HFF-Myc (cell line): ENCODE measurements around the gene MGAT5.

Source experiments
- DNase-seq: peaks from one replicate; pipeline ENCODE4 v3.0.0-alpha.2; 2011; ENCODE audit warnings: low read depth; ENCODE audit errors: extremely low read depth
- H3K4me3 ChIP-seq: replicated peaks from 2 replicates; pipeline ENCODE4 v1.5.1; 2011; ENCODE audit warnings: low read depth, mild to moderate bottlenecking, control low read depth, low read length
- TF ChIP-seq, protein P1 (sequence below): IDR thresholded peaks from 2 replicates; pipeline ENCODE4 v1.5.1; 2012; ENCODE audit warnings: mild to moderate bottlenecking, low read depth, low read length, control low read depth; ENCODE audit errors: missing control alignments

MGAT5 gene

DNA sequence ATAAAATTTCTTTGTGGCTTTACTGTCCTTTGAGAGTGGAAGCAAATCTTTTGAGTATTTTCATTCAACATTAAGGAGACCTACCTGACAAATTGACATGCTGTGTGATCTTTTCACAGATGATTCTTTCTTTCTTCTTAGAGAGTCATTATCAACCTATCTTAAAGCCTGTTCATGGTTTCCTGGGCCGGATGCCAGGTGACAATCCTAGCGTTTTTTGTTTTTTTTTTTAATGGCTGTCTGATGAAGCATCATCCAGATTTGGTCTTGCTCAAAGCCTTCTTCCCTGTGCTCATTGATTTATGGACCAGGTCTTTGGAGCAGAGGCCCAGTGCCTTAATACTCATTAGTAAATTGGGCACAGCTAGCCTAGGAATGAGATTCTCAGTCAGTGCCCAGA, 9.8 kb upstream of the MGAT5 start:
- no peak overlapping the region for H3K4me3 ChIP-seq
- TF ChIP-seq, protein P1, sequence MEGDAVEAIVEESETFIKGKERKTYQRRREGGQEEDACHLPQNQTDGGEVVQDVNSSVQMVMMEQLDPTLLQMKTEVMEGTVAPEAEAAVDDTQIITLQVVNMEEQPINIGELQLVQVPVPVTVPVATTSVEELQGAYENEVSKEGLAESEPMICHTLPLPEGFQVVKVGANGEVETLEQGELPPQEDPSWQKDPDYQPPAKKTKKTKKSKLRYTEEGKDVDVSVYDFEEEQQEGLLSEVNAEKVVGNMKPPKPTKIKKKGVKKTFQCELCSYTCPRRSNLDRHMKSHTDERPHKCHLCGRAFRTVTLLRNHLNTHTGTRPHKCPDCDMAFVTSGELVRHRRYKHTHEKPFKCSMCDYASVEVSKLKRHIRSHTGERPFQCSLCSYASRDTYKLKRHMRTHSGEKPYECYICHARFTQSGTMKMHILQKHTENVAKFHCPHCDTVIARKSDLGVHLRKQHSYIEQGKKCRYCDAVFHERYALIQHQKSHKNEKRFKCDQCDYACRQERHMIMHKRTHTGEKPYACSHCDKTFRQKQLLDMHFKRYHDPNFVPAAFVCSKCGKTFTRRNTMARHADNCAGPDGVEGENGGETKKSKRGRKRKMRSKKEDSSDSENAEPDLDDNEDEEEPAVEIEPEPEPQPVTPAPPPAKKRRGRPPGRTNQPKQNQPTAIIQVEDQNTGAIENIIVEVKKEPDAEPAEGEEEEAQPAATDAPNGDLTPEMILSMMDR: no peak
- DNase-seq: no peak

DNA sequence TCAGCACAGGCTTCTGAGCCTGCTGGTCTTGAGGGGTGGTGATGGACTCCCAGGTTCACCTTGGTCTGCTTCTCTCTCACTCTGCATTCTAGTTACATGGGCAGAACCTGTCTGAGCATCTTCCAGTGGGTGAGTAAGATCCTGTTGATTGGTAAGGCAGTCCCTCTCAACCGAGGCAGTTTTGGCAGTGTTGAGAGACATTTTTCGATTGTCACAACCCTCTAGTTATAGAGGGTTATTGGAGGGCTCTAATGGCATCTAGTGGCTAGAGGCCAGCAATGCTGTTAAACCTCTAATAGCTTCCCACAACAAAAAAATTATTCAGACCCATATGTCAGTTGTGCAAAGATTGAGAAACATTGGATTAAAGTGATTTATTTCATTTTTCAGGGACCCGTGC, 9.3 kb upstream of the MGAT5 start:
- TF ChIP-seq, protein P1: no peak
- no peak overlapping the region for H3K4me3 ChIP-seq
- DNase-seq: no peak

DNA sequence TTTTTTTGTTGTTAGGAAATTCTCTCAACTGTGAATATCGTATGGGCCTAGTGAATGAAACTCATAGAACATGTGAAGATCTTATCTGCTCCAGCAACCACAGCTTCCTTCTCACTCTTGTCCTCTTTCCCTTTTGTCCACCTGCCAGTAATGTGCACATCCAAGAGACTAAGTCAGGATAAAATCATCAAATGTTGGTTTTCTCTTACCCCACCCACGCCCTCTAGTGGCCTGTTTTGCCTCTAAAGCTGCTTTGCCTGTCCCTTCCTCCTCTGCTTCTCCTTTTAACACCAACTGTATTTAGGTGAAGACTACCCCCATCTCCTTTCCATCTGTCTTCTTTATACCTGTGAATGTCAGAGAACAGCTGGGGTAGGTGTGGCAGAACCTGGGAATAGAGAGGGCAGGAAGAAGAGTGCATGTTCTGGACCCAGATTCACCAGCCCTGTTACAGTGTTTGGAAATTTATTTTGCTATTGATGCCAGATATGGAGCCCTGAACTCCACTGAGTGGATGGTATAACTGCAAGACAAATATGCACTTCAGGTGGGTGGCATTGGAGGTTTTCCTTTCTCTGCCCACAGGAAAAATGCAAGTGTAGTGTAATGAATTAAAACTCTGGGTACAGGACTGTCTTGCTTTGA, 8.4 kb upstream of the MGAT5 start:
- H3K4me3 ChIP-seq: no peak overlapping the region
- peak; percentile 49 for DNase-seq
- TF ChIP-seq, protein P1: peak; percentile 87

DNA sequence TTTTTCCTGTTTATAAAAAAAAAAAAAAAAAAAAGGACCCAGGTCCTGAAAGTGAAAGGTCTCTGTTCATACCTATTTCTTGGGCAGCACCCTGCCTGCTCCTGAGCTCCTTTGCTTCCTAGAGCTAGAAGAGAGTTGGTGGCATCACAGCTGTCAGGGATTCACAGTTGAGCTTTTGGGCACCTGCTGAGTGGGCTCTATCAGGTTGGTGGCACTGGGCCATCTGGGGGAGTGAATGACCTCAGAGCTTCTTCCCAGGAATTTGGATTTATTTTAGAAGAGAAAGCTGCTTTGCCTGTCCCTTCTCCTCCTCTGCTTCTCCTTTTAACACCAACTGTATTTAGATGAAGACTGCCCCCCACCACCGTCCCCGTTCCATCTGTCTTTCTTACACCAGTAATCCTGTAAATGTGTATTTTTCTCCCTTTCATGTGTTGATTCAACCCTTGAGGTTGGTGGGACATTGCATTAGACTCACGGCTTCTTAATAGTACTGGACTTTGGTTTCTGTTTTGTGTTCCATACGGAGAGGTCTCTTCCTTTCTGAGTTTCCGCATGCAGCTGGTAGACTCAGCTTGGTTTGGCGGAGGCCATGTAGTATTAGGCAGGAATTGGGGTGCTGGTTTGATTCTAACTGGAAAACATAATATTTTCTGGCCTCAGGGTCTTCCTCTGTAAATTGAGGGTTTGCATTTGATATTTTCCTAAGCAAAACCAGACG, 7.6 kb upstream of the MGAT5 start:
- no peak overlapping the region for H3K4me3 ChIP-seq
- no peak for DNase-seq
- TF ChIP-seq, protein P1: no peak

DNA sequence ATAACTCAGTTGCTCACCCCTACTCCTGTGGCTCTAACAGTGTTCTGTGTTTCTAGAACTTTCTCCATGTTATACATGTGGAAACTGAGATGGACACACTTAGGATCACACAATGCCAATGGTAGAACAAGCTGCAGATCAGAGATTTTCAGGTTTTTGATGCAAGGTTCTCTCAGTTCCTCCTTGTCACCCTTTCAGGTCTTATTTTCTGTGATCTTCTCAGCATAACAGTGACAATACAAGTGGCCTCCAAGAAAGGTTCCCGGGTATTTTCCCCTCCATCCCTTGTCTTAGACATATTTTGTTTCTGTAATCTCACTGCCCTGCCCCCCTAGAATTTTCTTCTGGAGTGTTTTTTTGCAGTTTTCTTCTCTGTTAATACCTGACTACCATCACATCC, 6.2 kb upstream of the MGAT5 start:
- H3K4me3 ChIP-seq: no peak overlapping the region
- TF ChIP-seq, protein P1: no peak
- no peak for DNase-seq

DNA sequence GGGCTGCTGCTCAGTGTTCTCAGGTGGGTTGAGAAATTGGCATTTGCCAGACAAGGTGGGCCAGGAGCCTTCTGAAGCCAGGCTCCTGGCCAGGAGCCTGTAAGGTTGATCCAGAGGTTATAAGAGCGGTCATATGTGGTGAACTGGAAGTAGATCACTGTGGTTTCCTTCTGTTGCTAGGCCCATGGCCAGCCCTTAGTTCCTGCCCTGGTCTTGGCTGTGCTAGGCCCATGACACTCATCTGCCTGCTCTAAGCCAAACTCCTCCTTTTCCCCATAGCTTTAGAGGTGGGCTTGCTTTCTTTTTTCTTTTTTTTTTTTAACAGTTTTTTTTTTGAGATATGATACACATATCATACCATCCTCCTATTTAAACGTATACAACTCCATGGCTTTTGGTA, 5.0 kb upstream of the MGAT5 start:
- DNase-seq: no peak
- no peak overlapping the region for H3K4me3 ChIP-seq
- TF ChIP-seq, protein P1: no peak

DNA sequence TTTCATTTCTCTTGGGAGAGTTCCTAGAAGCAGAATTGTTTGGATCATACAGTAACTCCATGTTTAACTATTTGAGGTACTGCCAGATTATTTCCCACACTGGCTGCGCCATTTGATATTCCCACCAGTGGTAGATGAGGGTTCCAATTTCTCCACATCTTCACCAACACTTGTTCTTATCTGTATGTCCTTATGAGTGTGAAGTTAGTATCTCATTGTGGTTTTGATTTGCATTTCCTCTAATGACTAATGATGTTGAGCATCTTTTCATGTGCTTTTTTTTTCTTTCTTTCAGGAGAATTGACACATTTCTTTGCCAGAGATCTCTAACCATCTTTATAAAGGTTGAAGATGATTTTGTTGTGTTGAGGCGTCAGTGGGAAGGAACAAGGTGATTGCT, 4.1 kb upstream of the MGAT5 start:
- DNase-seq: no peak
- TF ChIP-seq, protein P1: no peak
- no peak overlapping the region for H3K4me3 ChIP-seq
